GM19395 (cell line): ENCODE data around the gene B4GALT3.

Experiments
- ATAC-seq: cut with Tn5 transposase; IDR thresholded peaks from one replicate; pipeline ENCODE4 v1.9.1; 2021; ENCODE audit warnings: mild to moderate bottlenecking, moderate library complexity; ENCODE audit not compliant: unreplicated experiment

Gene B4GALT3

GRCh38 chr1:161206411-161207140 is 29.3 kb upstream of the B4GALT3 start:
- no peak for ATAC-seq

GRCh38 chr1:161201836-161202712 is 24.8 kb upstream of the B4GALT3 start, which contains the start of gene NDUFS2:
Gene NDUFS2, plus strand, starts transcription at chr1:161202367. Its CDS starts 19 bp downstream, at chr1:161202386.
- ATAC-seq = peak; percentile 96

GRCh38 chr1:161200992-161201835 is 23.9 kb upstream of the B4GALT3 start:
- no peak for ATAC-seq

GRCh38 chr1:161200421-161200991 is 23.2 kb upstream of the B4GALT3 start:
- no peak for ATAC-seq

GRCh38 chr1:161199506-161200139 is 22.3 kb upstream of the B4GALT3 start:
- ATAC-seq = no peak

DNA sequence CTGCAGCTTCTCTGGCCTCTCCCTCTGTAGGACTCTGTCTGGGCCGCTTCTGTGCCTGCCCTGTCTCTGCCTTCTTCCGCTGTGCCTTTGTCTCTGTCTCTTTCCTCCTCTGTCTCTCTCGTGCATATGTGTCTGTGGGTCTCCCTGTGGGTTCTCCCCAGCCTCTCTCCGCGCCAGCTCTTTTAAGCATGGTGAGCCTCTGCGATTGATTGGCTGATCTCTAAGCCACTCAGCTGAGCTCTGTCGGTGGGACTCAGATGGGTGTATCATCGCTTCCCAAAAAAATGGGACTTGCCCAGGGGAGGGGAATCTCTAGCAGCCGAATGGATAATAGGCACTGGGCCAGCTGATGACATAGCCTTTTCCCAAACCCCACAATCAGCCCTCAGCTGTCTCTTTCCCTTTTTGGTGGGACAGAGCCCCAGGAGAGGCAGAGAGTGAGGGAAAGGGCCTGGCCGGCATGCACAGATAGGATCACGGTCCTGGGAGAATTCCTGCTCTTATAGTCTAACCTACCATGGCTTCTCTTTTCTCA is 21.7 kb upstream of the B4GALT3 start, which contains the start of gene ADAMTS4:
ADAMTS4 (minus strand) TSS at position 158 of the 535 bp plus-strand sequence. CDS start 427 bp downstream, outside the sequence.
- ATAC-seq = no peak

GRCh38 chr1:161198194-161198896 is 21.0 kb upstream of the B4GALT3 start:
- no peak for ATAC-seq

- no peak for ATAC-seq
Observed at GRCh38 chr1:161197560-161198193, 20.4 kb upstream of the B4GALT3 start.

- no peak for ATAC-seq
Observed at GRCh38 chr1:161196521-161197451, 19.5 kb upstream of the B4GALT3 start.

DNA sequence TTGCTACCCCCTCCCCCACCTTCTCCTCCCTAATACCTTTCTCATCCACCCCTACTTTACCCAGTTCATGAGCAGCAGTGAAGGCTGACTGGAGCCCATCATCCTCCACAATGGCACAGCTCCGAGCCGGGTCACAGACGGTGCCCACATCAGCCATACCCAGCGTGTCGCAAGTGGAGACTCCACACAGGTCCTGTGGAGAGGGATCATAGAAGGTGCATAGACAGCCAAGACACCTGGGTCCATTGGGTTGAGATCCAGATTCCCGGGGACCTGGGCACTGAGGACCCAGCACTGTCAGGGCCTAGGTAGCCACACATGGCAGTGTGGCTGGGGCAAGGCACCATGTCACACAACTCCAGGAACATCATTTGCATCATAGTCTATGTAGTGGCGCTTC is 18.8 kb upstream of the B4GALT3 start:
- ATAC-seq = no peak

DNA sequence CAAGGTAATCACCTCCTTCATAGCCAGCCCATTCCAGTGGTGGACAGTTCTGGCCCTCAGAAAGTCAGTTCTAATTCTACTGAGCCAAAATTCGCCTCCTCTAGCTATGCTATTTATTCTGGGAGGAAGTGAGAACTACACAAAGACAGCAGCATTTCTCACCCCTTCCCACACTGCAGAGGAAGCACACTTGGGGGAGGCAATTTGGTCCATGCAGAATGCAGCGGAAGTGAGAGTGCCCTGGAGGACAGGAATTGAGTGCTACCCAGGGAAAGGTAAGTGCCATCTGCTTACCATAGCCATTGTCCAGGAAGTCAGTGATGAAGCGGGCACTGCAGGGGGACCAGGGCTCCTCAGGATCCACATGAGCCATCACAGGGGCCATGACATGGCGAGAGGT is 17.9 kb upstream of the B4GALT3 start:
- no peak for ATAC-seq

DNA sequence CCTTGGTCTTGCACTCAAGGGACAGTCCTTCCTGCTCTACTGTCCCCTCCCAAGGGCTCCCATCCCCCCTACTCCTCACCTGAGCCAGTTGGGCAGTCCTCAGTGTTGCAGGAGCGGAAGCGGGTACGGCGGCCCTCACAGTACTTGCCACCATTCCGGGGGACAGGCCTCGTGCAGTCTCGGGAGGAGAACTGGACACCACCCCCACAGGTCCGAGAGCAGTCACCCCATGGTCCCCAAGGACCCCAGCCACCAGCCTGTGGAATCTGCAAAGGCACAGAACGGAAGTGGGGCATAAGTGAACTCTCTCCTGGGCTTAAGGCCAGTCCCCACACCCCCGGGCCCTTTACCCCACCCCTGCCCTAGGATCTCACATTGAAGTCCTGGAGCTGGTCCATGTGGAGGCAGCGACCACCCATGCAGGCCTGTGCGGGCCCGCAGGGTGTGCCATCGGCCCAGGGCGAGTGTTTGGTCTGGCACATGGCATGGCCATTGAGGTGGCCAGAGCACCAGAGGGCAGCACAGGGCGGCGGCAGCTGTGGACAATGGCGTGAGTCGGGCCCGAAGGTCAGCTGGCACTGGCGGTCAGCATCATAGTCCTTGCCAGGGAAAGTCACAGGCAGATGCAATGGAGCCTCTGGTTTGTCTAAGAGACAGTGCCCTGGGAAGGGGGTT is 16.4 kb upstream of the B4GALT3 start:
- ATAC-seq = no peak

- ATAC-seq = peak; percentile 89
Observed at GRCh38 chr1:161192476-161193465, 15.5 kb upstream of the B4GALT3 start.

DNA sequence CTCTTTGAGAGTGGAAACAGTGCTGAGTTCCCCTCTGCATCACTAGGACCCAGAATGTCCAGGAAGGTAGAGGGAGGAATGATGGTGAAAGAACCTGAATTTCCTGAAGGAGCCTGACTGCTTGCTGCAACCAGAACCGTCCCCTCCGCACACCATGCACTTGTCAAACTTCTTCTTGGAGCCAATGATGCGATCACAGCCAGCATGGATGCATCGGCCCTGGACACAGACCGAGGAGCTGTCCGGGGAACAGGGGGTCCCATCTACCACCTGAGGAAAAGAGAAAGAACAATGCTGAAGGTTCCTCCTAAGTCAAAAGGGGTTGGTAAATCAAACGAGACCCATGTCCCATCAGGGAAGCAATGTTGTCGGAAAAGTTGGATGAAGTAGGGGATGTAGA is 14.7 kb upstream of the B4GALT3 start:
- ATAC-seq = no peak

GRCh38 chr1:161190962-161191521 is 13.7 kb upstream of the B4GALT3 start:
- no peak for ATAC-seq

- ATAC-seq = no peak
Observed at GRCh38 chr1:161189036-161189435, 11.7 kb upstream of the B4GALT3 start.
